Subcutaneous abdominal adipose tissue (tissue), 5 donors: Measurements from ENCODE around the gene BICRA.

Experiments
- H3K27ac ChIP-seq: one replicate; pipeline ENCODE4 v1.7.0; 2013; ENCODE audit warnings: low read depth, mild to moderate bottlenecking, inconsistent platforms, low read length, moderate library complexity
- H3K27me3 ChIP-seq, 5 donors: one replicate each; pipeline ENCODE4 v1.7.0; 2013; ENCODE audit warnings: low read length in 5 of 5, inconsistent platforms in 1 of 5; ENCODE audit not compliant: control insufficient read depth in 5 of 5, insufficient read depth in 4 of 5
- H3K36me3 ChIP-seq, 5 donors: one replicate each; pipeline ENCODE4 v1.7.0; 2013; ENCODE audit warnings: low read length in 5 of 5; ENCODE audit not compliant: control insufficient read depth in 5 of 5, insufficient read depth in 5 of 5
- H3K4me1 ChIP-seq, 5 donors: one replicate each; pipeline ENCODE4 v1.7.0; 2013; ENCODE audit warnings: low read length in 5 of 5, mild to moderate bottlenecking in 3 of 5, moderate library complexity in 1 of 5; ENCODE audit not compliant: control insufficient read depth in 5 of 5, insufficient read depth in 5 of 5
- H3K4me3 ChIP-seq, 5 donors: one replicate each; pipeline ENCODE4 v1.7.0; 2013; ENCODE audit warnings: low read length in 5 of 5, low read depth in 1 of 5
- H3K9ac ChIP-seq, 5 donors: one replicate each; pipeline ENCODE4 v1.7.0; 2013; ENCODE audit warnings: low read length in 5 of 5, mild to moderate bottlenecking in 4 of 5, moderate library complexity in 3 of 5
- H3K9me3 ChIP-seq, 5 donors: one replicate each; pipeline ENCODE4 v1.7.0; 2013; ENCODE audit warnings: low read length in 5 of 5; ENCODE audit not compliant: control insufficient read depth in 5 of 5
- donor health status: healthy.
- donor health status: healthy.
- donor health status: healthy.
- donor health status: healthy.
- donor health status: healthy.

The BICRA gene

GRCh38 chr19:47675271-47675670 is 66.3 kb downstream of the BICRA start:
- Histone ChIP-seq H3K27ac (no peak overlapping the region), H3K9me3 (no peaks in the 10 kb centered on the region), H3K4me1 (no peaks in the 10 kb centered on the region), H3K4me3 (no peak overlapping the region), H3K9ac (no peak overlapping the region), H3K27me3 (no peaks in the 10 kb centered on the region), H3K36me3 (peaks cover 0 to 75% (median 61%) of the 10 kb centered on the region in 5 donors)

GRCh38 chr19:47675859-47676258 is 66.9 kb downstream of the BICRA start:
- H3K4me3 ChIP-seq, result no peak overlapping the region
- H3K9me3 ChIP-seq, result no peaks in the 10 kb centered on the region
- no peaks in the 10 kb centered on the region for H3K27me3 ChIP-seq
- H3K36me3 ChIP-seq, result peaks cover 0 to 74% (median 62%) of the 10 kb centered on the region in 5 donors
- no peak overlapping the region for H3K27ac ChIP-seq
- H3K9ac ChIP-seq, result no peak overlapping the region
- no peaks in the 10 kb centered on the region for H3K4me1 ChIP-seq

GRCh38 chr19:47676811-47677210 is 67.9 kb downstream of the BICRA start:
- peaks cover 0 to 81% (median 65%) of the 10 kb centered on the region in 5 donors for H3K36me3 ChIP-seq
- no peak overlapping the region for H3K27ac ChIP-seq
- no peak overlapping the region for H3K9ac ChIP-seq
- H3K4me3 ChIP-seq, result no peak overlapping the region
- H3K4me1 ChIP-seq, result no peaks in the 10 kb centered on the region
- H3K9me3 ChIP-seq, result no peaks in the 10 kb centered on the region
- H3K27me3 ChIP-seq, result no peaks in the 10 kb centered on the region

- H3K4me1 ChIP-seq, result no peaks in the 10 kb centered on the region
- no peak overlapping the region for H3K9ac ChIP-seq
- H3K27me3 ChIP-seq, result no peaks in the 10 kb centered on the region
- H3K4me3 ChIP-seq, result no peak overlapping the region
- no peak overlapping the region for H3K27ac ChIP-seq
- peaks cover 0 to 69% (median 51%) of the 10 kb centered on the region in 5 donors for H3K36me3 ChIP-seq
- H3K9me3 ChIP-seq, result no peaks in the 10 kb centered on the region
Observed at GRCh38 chr19:47679251-47679900, 70.4 kb downstream of the BICRA start.

- Histone ChIP-seq H3K4me3 (no peak overlapping the region), H3K27ac (no peak overlapping the region), H3K4me1 (no peaks in the 10 kb centered on the region), H3K36me3 (peaks cover 0 to 69% (median 51%) of the 10 kb centered on the region in 5 donors), H3K9me3 (no peaks in the 10 kb centered on the region), H3K9ac (no peak overlapping the region), H3K27me3 (no peaks in the 10 kb centered on the region)
Observed at GRCh38 chr19:47679922-47680857, 71.3 kb downstream of the BICRA start.

GRCh38 chr19:47680858-47681332 is 72.0 kb downstream of the BICRA start:
- no peaks in the 10 kb centered on the region for H3K9me3 ChIP-seq
- H3K36me3 ChIP-seq, result peaks cover 0 to 67% (median 48%) of the 10 kb centered on the region in 5 donors
- no peak overlapping the region for H3K9ac ChIP-seq
- no peak overlapping the region for H3K27ac ChIP-seq
- H3K4me1 ChIP-seq, result no peaks in the 10 kb centered on the region
- no peak overlapping the region for H3K4me3 ChIP-seq
- no peaks in the 10 kb centered on the region for H3K27me3 ChIP-seq

GRCh38 chr19:47681388-47681787 is 72.5 kb downstream of the BICRA start:
- no peak overlapping the region for H3K9ac ChIP-seq
- no peaks in the 10 kb centered on the region for H3K4me1 ChIP-seq
- H3K4me3 ChIP-seq, result no peak overlapping the region
- no peaks in the 10 kb centered on the region for H3K27me3 ChIP-seq
- no peaks in the 10 kb centered on the region for H3K9me3 ChIP-seq
- peaks cover 0 to 68% (median 47%) of the 10 kb centered on the region in 5 donors for H3K36me3 ChIP-seq
- no peak overlapping the region for H3K27ac ChIP-seq

GRCh38 chr19:47681936-47682335 is 73.0 kb downstream of the BICRA start:
- no peaks in the 10 kb centered on the region for H3K4me1 ChIP-seq
- no peak overlapping the region for H3K4me3 ChIP-seq
- H3K9me3 ChIP-seq, result no peaks in the 10 kb centered on the region
- no peak overlapping the region for H3K9ac ChIP-seq
- peaks cover 0 to 64% (median 43%) of the 10 kb centered on the region in 5 donors for H3K36me3 ChIP-seq
- no peak overlapping the region for H3K27ac ChIP-seq
- H3K27me3 ChIP-seq, result no peaks in the 10 kb centered on the region

GRCh38 chr19:47682939-47683338 is 74.0 kb downstream of the BICRA start:
- H3K36me3 ChIP-seq, result peaks cover 0 to 56% (median 35%) of the 10 kb centered on the region in 5 donors

More at GRCh38 chr19:47682939-47683338, 74.0 kb downstream of the BICRA start:
- Histone ChIP-seq H3K27ac (no peak overlapping the region), H3K9me3 (no peaks in the 10 kb centered on the region), H3K9ac (no peak overlapping the region), H3K4me1 (no peaks in the 10 kb centered on the region), H3K4me3 (no peak overlapping the region), H3K27me3 (no peaks in the 10 kb centered on the region)
